HL-60/S4 treated with retinoic acid at 250 ng/mL for 4 days and 3 days (cell line): Measurements from ENCODE around the gene CIDEB.

Source experiments
- in situ Hi-C: fragments of 300-500 bp; cut with MboI; formaldehyde crosslinking; loops from 2 replicates; pipeline ENCODE4 v1.7.0; 2022; ENCODE audit warnings: low sequenced_read_pairs

The CIDEB gene

GRCh38 chr14:24292118-24292807 lies 15.5 kb downstream of the CIDEB start:
- in situ Hi-C loops, result no loop called here

- in situ Hi-C loops, result no loop called here
These were observed 16.2 kb downstream of the CIDEB start for GRCh38 chr14:24291446-24292117.

- in situ Hi-C loops, result no loop called here
These were observed 17.0 kb downstream of the CIDEB start for GRCh38 chr14:24290746-24291145.

GRCh38 chr14:24289649-24290280 lies 18.0 kb downstream of the CIDEB start:
- in situ Hi-C loops, result no loop called here

- in situ Hi-C loops, result no loop called here
These were observed 20.8 kb downstream of the CIDEB start for GRCh38 chr14:24286996-24287395.

- in situ Hi-C loops, result no loop called here
These were observed 22.4 kb downstream of the CIDEB start for GRCh38 chr14:24285351-24285750.

GRCh38 chr14:24284501-24285035 lies 23.2 kb downstream of the CIDEB start:
- in situ Hi-C loops, result no loop called here

GRCh38 chr14:24283796-24284460 lies 23.8 kb downstream of the CIDEB start:
- in situ Hi-C loops, result no loop called here

GRCh38 chr14:24282736-24283135 lies 25.0 kb downstream of the CIDEB start:
- in situ Hi-C loops, result no loop called here

- in situ Hi-C loops, result no loop called here
These were observed 26.1 kb downstream of the CIDEB start for GRCh38 chr14:24281636-24282035.

- in situ Hi-C loops, result no loop called here
These were observed 26.8 kb downstream of the CIDEB start for GRCh38 chr14:24280797-24281460.

GRCh38 chr14:24279301-24280186 lies 28.2 kb downstream of the CIDEB start:
- in situ Hi-C loops, result no loop called here

- in situ Hi-C loops, result no loop called here
These were observed 29.4 kb downstream of the CIDEB start for GRCh38 chr14:24278424-24278823.

GRCh38 chr14:24277606-24278321 lies 30.0 kb downstream of the CIDEB start:
- in situ Hi-C loops, result no loop called here

- in situ Hi-C loops, result no loop called here
These were observed 30.7 kb downstream of the CIDEB start for GRCh38 chr14:24277071-24277470.

GRCh38 chr14:24274101-24274543 lies 33.7 kb downstream of the CIDEB start:
- in situ Hi-C loops, result no loop called here

- in situ Hi-C loops, result no loop called here
These were observed 34.3 kb downstream of the CIDEB start for GRCh38 chr14:24273422-24273998.

- in situ Hi-C loops, result no loop called here
These were observed 35.3 kb downstream of the CIDEB start for GRCh38 chr14:24272467-24272866.

- in situ Hi-C loops, result no loop called here
These were observed 35.9 kb downstream of the CIDEB start for GRCh38 chr14:24271834-24272263.
